Prostate gland (tissue), 2 donors: Measurements from ENCODE around the gene RAB3C.

ENCODE experiments used
- POLR2AphosphoS5 ChIP-seq: sonication (generic); formaldehyde crosslinking; IDR thresholded peaks from one replicate; pipeline ENCODE4 v1.6.1; 2017; ENCODE audit warnings: antibody characterized with exemption
- TF ChIP-seq, protein P1 (sequence below), 4 experiments: fragments of 200-600 bp in 2 of 4; fragments of 450-650 bp in 2 of 4; sonication (generic) in 2 of 4; IDR thresholded peaks; 1 replicate in 3 of 4; 2 replicates in 1 of 4; pipeline ENCODE4 v1.5.1; 2016 to 2019; ENCODE audit warnings: antibody characterized with exemption in 4 of 4, mild to moderate bottlenecking in 2 of 4, moderate library complexity in 2 of 4

DNA sequence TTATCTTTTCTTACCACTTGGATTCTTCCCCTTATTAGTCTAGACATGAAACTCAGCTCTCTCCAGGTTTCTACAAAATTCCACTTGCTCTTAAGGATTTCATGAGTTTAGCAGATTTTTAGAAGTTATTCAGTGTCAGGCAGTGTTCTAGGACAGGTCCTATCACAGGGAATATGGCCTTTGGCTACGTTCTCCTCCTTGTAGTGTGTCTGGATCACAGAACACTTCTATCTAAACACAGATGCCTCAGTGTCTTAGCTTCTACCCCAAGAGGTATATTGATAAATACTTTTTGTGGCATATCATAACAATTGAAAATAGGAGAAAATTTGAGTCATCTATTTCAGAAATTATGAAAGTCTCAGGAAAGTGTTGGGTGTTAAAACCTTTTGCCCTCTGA lies 15.6 kb downstream of the RAB3C start:
- TF ChIP-seq, protein P1, sequence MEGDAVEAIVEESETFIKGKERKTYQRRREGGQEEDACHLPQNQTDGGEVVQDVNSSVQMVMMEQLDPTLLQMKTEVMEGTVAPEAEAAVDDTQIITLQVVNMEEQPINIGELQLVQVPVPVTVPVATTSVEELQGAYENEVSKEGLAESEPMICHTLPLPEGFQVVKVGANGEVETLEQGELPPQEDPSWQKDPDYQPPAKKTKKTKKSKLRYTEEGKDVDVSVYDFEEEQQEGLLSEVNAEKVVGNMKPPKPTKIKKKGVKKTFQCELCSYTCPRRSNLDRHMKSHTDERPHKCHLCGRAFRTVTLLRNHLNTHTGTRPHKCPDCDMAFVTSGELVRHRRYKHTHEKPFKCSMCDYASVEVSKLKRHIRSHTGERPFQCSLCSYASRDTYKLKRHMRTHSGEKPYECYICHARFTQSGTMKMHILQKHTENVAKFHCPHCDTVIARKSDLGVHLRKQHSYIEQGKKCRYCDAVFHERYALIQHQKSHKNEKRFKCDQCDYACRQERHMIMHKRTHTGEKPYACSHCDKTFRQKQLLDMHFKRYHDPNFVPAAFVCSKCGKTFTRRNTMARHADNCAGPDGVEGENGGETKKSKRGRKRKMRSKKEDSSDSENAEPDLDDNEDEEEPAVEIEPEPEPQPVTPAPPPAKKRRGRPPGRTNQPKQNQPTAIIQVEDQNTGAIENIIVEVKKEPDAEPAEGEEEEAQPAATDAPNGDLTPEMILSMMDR (IDR thresholded peaks at IDR 0.05), result no peak
- no peak for TF ChIP-seq POLR2AphosphoS5
